ENCODE measurements around the gene PCDHA6. TPM values are rescaled to one million over a fixed set of nuclear protein-coding genes. Genes with fewer than 3 reads are reported as not detected.

The PCDHA6 gene
- total and polyA plus RNA-seq, 2 of the 4 experiments (the other 2 are of a cell fraction) = 0.03 TPM; not detected in 1

DNA sequence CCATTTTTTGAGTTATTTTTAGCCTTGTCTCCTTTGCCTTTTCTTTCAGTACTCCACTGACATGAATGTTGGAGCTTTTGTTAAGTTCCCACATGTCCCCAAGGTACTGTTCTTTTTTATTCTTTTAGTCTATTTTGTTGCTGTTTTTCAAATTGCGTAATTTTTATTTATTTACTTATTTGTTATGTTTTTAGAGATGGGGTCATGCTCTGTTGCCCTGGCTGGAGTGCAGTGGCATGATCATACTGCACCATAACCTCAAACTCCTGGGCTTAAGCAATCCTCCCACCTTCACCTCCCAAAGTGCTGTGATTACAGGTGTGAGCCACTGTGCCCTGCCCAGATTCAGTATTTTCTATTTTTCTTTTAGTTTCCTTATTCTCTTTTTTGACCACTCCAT is 47.2 kb upstream of the PCDHA6 start:
- in situ Hi-C loops (cut with MboI; ENCODE audit: low sequenced_read_pairs) = no loop called here
- no peak overlapping the region for H3K4ac ChIP-seq (ENCODE audit: low read depth, low read length)

More for the DNA sequence above, 47.2 kb upstream of the PCDHA6 start:
- DNase-seq (no peak), ATAC-seq (ENCODE audit: low read depth) (no peak)
- Histone ChIP-seq H2BK5ac (ENCODE audit: low read depth, low read length, poor library complexity, severe bottlenecking) (no peak overlapping the region), H3K9me1 (ENCODE audit: insufficient read depth, low read length) (no peaks in the 10 kb centered on the region), H4K5ac (ENCODE audit: low read depth, low read length) (no peak overlapping the region), H3K14ac (replicated peaks; ENCODE audit: low read depth, low read length) (no peak overlapping the region), H3K9ac (ENCODE audit: low read depth, low read length) (no peak overlapping the region), H2AFZ (replicated peaks; ENCODE audit: low read length, poor library complexity) (no peak overlapping the region), H3K4me2 (ENCODE audit: low read depth, low read length) (no peak overlapping the region), H3K23ac (ENCODE audit: low read depth, low read length) (no peak overlapping the region), H3K36me3 (ENCODE audit: control insufficient read depth, insufficient read depth, low read length) (no peaks in the 10 kb centered on the region), H3K56ac (ENCODE audit: extremely low read depth, insufficient read depth, low read length) (no peak overlapping the region), H3K4me1 (ENCODE audit: control insufficient read depth, insufficient read depth, low read length) (no peaks in the 10 kb centered on the region), H2BK120ac (ENCODE audit: low read depth, low read length) (no peak overlapping the region), H2BK20ac (ENCODE audit: low read depth, low read length) (no peak overlapping the region), H4K20me1 (ENCODE audit: insufficient read depth, low read length) (no peaks in the 10 kb centered on the region), H3K9me3 (ENCODE audit: control insufficient read depth, insufficient read depth, low read length) (peaks cover 21% of the 10 kb centered on the region), H4K8ac (ENCODE audit: low read depth in 2 of 2, low read length in 2 of 2) (no peak overlapping the region), H2AK9ac (replicated peaks; ENCODE audit: low read depth, low read length, poor library complexity) (no peak overlapping the region), H3K27me3 (ENCODE audit: control insufficient read depth, insufficient read depth, low read length) (no peaks in the 10 kb centered on the region), H4K91ac (ENCODE audit: insufficient read depth, low read depth, low read length) (no peak overlapping the region), H2AK5ac (ENCODE audit: low read depth, low read length) (no peak overlapping the region), H3K79me1 (ENCODE audit: low read depth in 1 of 2, low read length in 2 of 2) (no peaks in the 10 kb centered on the region), H2BK15ac (ENCODE audit: low read depth, low read length) (no peak overlapping the region), H3K4me3 (ENCODE audit: insufficient read depth, low read depth, low read length) (no peak overlapping the region), H3K18ac (ENCODE audit: low read depth, low read length) (no peak overlapping the region), H3K27ac (ENCODE audit: insufficient read depth, low read length) (no peak overlapping the region)
- ChIA-PET POLR2A (ENCODE audit: unreplicated experiment) (no interaction called here), CTCF (no interaction called here)
- TF ChIP-seq, protein P1, sequence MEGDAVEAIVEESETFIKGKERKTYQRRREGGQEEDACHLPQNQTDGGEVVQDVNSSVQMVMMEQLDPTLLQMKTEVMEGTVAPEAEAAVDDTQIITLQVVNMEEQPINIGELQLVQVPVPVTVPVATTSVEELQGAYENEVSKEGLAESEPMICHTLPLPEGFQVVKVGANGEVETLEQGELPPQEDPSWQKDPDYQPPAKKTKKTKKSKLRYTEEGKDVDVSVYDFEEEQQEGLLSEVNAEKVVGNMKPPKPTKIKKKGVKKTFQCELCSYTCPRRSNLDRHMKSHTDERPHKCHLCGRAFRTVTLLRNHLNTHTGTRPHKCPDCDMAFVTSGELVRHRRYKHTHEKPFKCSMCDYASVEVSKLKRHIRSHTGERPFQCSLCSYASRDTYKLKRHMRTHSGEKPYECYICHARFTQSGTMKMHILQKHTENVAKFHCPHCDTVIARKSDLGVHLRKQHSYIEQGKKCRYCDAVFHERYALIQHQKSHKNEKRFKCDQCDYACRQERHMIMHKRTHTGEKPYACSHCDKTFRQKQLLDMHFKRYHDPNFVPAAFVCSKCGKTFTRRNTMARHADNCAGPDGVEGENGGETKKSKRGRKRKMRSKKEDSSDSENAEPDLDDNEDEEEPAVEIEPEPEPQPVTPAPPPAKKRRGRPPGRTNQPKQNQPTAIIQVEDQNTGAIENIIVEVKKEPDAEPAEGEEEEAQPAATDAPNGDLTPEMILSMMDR (conservative IDR thresholded peaks at IDR 0.05; ENCODE audit: low read depth, low read length) = no peak
- TF ChIP-seq FOS (IDR thresholded peaks at IDR 0.05; ENCODE audit: low read depth, low read length) = no peak
- TF ChIP-seq, protein P2, sequence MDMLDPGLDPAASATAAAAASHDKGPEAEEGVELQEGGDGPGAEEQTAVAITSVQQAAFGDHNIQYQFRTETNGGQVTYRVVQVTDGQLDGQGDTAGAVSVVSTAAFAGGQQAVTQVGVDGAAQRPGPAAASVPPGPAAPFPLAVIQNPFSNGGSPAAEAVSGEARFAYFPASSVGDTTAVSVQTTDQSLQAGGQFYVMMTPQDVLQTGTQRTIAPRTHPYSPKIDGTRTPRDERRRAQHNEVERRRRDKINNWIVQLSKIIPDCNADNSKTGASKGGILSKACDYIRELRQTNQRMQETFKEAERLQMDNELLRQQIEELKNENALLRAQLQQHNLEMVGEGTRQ (IDR thresholded peaks at IDR 0.05; ENCODE audit: low read depth, low read length) = no peak
- TF ChIP-seq CEBPB (IDR thresholded peaks at IDR 0.05; ENCODE audit: low read depth, low read length) = no peak
- TF ChIP-seq RAD21 (IDR thresholded peaks at IDR 0.05; ENCODE audit: low read length) = no peak
- no peak for TF ChIP-seq SMC3 (IDR thresholded peaks at IDR 0.05; ENCODE audit: low read depth, low read length)
- TF ChIP-seq MAFK (IDR thresholded peaks at IDR 0.05; ENCODE audit: low read depth, low read length) = no peak
- TF ChIP-seq RCOR1 (IDR thresholded peaks at IDR 0.05; ENCODE audit: insufficient replicate concordance, low read length) = no peak
- intact Hi-C loops (cut with micrococcal nuclease) = no loop called here
- dilution Hi-C loops (cut with HindIII; ENCODE audit: low sequenced_read_pairs, unreplicated experiment) = no loop called here
- no CpG with 5 or more reads among the region's 1 CpG for WGBS, 2 experiments (ENCODE audit: extremely low coverage in 2 of 2, insufficient read length in 1 of 2)
- BruUV-seq (replicated peaks) = no TSS peak
